GM12878 (cell line): ENCODE results near the gene EHD4. TPM values are rescaled to one million over a fixed set of nuclear protein-coding genes. Genes with fewer than 3 reads are reported as not detected.

Experiments
- BACH1 ChIP-seq: fragments of 450-650 bp; IDR thresholded peaks from 2 replicates; pipeline ENCODE4 v1.6.1; 2017; ENCODE audit warnings: mild to moderate bottlenecking, borderline replicate concordance
- CBFB ChIP-seq: IDR thresholded peaks from 2 replicates; pipeline ENCODE4 v1.6.1; 2016; ENCODE audit warnings: antibody characterized with exemption, low read depth
- CBX5 ChIP-seq: sonication (generic); IDR thresholded peaks from 2 replicates; pipeline ENCODE4 v1.6.1; 2016; ENCODE audit warnings: low read depth, moderate library complexity, mild to moderate bottlenecking, inconsistent platforms
- CHD1 ChIP-seq: IDR thresholded peaks from 2 replicates; pipeline ENCODE4 v1.6.1; 2012; ENCODE audit warnings: low read depth, low read length, improper control_type of control experiment
- HDAC2 ChIP-seq: fragments of 200-600 bp; sonication (generic); IDR thresholded peaks from 2 replicates; pipeline ENCODE4 v1.6.1; 2017
- IKZF1 ChIP-seq: fragments of 450-650 bp; conservative IDR thresholded peaks from 2 replicates; pipeline ENCODE4 v1.6.1; 2017; ENCODE audit warnings: antibody characterized with exemption, mild to moderate bottlenecking
- MEF2A ChIP-seq: IDR thresholded peaks from 2 replicates; pipeline ENCODE4 v1.6.1; 2011; ENCODE audit warnings: low read depth, mild to moderate bottlenecking, low read length, moderate library complexity; ENCODE audit not compliant: insufficient read depth
- MXI1 ChIP-seq: fragments of 150-350 bp; IDR thresholded peaks from 2 replicates; pipeline ENCODE4 v1.6.1; 2011; ENCODE audit warnings: low read depth, mild to moderate bottlenecking, inconsistent platforms, low read length, improper control_type of control experiment
- NR2C1 ChIP-seq: fragments of 450-650 bp; IDR thresholded peaks from 2 replicates; pipeline ENCODE4 v1.6.1; 2017; ENCODE audit warnings: antibody characterized with exemption, mild to moderate bottlenecking, moderate library complexity
- NRF1 ChIP-seq: conservative IDR thresholded peaks from 2 replicates; pipeline ENCODE4 v1.6.1; 2011; ENCODE audit warnings: mild to moderate bottlenecking, low read depth, low read length, improper control_type of control experiment
- PAX8 ChIP-seq: fragments of 450-650 bp; IDR thresholded peaks from 2 replicates; pipeline ENCODE4 v1.6.1; 2017; ENCODE audit warnings: mild to moderate bottlenecking, moderate library complexity
- PML ChIP-seq: IDR thresholded peaks from 2 replicates; pipeline ENCODE4 v1.6.1; 2012; ENCODE audit warnings: low read length, inconsistent platforms
- RELA ChIP-seq: fragments of 450-650 bp; IDR thresholded peaks from 2 replicates; pipeline ENCODE4 v1.8.0; 2014; ENCODE audit warnings: borderline replicate concordance; ENCODE audit not compliant: partially characterized antibody
- RUNX3 ChIP-seq: IDR thresholded peaks from 2 replicates; pipeline ENCODE4 v1.6.1; 2012; ENCODE audit warnings: low read length, inconsistent platforms
- SMAD1 ChIP-seq: fragments of 450-650 bp; IDR thresholded peaks from 2 replicates; pipeline ENCODE4 v1.6.1; 2018; ENCODE audit warnings: mild to moderate bottlenecking, low read depth; ENCODE audit not compliant: partially characterized antibody
- STAT3 ChIP-seq: IDR thresholded peaks from 2 replicates; pipeline ENCODE4 v1.6.1; 2011; ENCODE audit warnings: low read depth, low read length, improper control_type of control experiment
- TAF1 ChIP-seq: IDR thresholded peaks from 2 replicates; pipeline ENCODE4 v1.6.1; 2011; ENCODE audit warnings: mild to moderate bottlenecking, low read depth, low read length, borderline replicate concordance
- TARDBP ChIP-seq: IDR thresholded peaks from 2 replicates; pipeline ENCODE4 v1.6.1; 2016; ENCODE audit warnings: borderline replicate concordance
- WRNIP1 ChIP-seq: IDR thresholded peaks from 2 replicates; pipeline ENCODE4 v1.6.1; 2011; ENCODE audit warnings: low read depth, low read length, improper control_type of control experiment, borderline replicate concordance
- ZNF24 ChIP-seq: fragments of 450-650 bp; IDR thresholded peaks from 2 replicates; pipeline ENCODE4 v1.6.1; 2017; ENCODE audit warnings: antibody characterized with exemption, mild to moderate bottlenecking
- polyA plus RNA-seq, 11 experiments: library from polyadenylated mRNA; depleted of rRNA in 4 of 11; unstranded in 6 of 11; stranded (reverse) in 5 of 11; fragments of >200 nt; fragmentation: Nextera tagmentation in 4 of 11; fragmentation: Illumina TruSeq in 1 of 11; extraction: Ambion mirVana in 4 of 11; extraction: Trizol in 1 of 11; gene quantifications; 1 replicate in 1 of 11; 2 replicates in 10 of 11; pipeline versions ENCODE4 v1.2.1 to v1.2.3, GENCODE V29; 2011 to 2016; ENCODE audit warnings: inconsistent platforms in 2 of 11, missing spikeins in 2 of 11, low read depth in 1 of 11
- total RNA-seq, 4 experiments: library from RNA; depleted of rRNA in 3 of 4; stranded (reverse); fragments of >200 nt in 3 of 4; fragmentation: Illumina TruSeq in 1 of 4; extraction: Trizol in 1 of 4; gene quantifications; 2 replicates each; pipeline versions ENCODE4 v1.2.1 to v1.2.3, GENCODE V29; 2013 to 2021
- TF ChIP-seq, protein P1 (sequence below): fragments of 450-650 bp; IDR thresholded peaks from 2 replicates; pipeline ENCODE4 v1.6.1; 2017; ENCODE audit warnings: mild to moderate bottlenecking, moderate library complexity
- TF ChIP-seq, protein P2 (sequence below): fragments of 450-650 bp; IDR thresholded peaks from 2 replicates; pipeline ENCODE4 v1.6.1; 2017; ENCODE audit warnings: mild to moderate bottlenecking, moderate library complexity
- TF ChIP-seq, protein P3 (sequence below): IDR thresholded peaks from 2 replicates; pipeline ENCODE4 v1.6.1; 2012; ENCODE audit warnings: low read depth, low read length, improper control_type of control experiment

Gene EHD4
- total and polyA plus RNA-seq, 10 of the 15 experiments (the other 5 are each of a cell fraction or from before 2014, with no cell fraction given) = 4.2 to 62.9 (median 44.7) TPM

DNA sequence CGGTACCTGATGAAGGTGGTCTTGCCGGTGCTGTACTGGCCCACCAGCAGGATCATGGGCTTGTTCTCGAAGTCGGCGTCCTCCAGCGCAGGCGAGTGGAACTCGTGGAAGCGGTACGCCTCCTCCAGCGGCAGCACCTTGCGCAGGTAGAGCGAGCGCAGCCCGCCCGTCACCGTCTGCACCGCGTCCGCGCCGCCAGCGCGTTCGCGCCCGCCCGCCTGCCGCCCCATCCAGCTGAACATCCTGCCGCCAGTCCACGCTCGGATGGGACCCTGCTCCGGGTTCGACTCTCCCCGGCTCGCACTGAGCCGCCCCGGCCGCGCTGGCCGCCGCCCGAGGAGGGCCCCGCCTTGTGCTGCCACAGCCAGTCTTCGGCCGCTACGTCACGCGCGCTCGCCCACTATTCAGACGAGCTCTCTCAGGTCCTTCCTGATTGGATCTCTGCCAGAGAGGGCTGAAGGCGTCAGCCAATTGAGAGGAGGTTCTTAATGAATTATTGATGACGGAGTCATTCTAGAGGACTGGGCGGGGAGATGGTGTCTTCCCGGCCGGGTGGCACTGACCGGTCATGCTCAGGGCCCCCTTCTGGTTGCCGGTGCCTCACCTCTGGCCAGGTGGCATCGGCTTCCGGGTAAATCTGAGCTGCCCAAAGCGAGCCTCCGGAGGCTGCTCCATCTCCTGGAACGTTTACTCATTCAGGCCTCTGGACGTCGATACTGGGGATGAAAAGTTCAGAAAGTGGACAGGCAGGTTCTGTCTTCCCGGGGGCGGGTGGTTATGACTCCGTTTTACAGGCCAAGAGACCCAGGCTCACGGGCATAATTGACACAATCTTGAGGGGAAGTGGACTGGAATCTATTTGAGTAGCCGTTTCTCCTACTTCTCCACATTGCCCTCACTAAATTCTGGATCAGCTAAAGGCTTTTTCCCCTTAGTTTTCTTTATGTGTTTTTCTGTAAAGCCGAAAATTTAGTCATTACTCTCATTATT, at the start of gene EHD4 (continued):
- TF ChIP-seq TAF1 (peak; percentile 97), NRF1 (0 out of 2 replicates have a peak, but pooled peaks have one; percentile 3), MEF2A (no peak), CBX5 (no peak), STAT3 (no peak), SMAD1 (no peak), HDAC2 (no peak), ZNF24 (no peak), CHD1 (no peak), WRNIP1 (no peak), BACH1 (peak; percentile 84; the same call in 1 of the 2 replicates), CBFB (no peak; the same call in 1 of the 2 replicates), TARDBP (no peak), PAX8 (no peak), PML (peak; percentile 39; the same call in 1 of the 2 replicates), NR2C1 (0 out of 2 replicates have a peak, but pooled peaks have one; percentile 5), RUNX3 (peak; percentile 30; the same call in 1 of the 2 replicates), RELA (no peak), MXI1 (peak; percentile 88), IKZF1 (no peak; the same call in none of the 2 replicates)
- TF ChIP-seq, protein P1, sequence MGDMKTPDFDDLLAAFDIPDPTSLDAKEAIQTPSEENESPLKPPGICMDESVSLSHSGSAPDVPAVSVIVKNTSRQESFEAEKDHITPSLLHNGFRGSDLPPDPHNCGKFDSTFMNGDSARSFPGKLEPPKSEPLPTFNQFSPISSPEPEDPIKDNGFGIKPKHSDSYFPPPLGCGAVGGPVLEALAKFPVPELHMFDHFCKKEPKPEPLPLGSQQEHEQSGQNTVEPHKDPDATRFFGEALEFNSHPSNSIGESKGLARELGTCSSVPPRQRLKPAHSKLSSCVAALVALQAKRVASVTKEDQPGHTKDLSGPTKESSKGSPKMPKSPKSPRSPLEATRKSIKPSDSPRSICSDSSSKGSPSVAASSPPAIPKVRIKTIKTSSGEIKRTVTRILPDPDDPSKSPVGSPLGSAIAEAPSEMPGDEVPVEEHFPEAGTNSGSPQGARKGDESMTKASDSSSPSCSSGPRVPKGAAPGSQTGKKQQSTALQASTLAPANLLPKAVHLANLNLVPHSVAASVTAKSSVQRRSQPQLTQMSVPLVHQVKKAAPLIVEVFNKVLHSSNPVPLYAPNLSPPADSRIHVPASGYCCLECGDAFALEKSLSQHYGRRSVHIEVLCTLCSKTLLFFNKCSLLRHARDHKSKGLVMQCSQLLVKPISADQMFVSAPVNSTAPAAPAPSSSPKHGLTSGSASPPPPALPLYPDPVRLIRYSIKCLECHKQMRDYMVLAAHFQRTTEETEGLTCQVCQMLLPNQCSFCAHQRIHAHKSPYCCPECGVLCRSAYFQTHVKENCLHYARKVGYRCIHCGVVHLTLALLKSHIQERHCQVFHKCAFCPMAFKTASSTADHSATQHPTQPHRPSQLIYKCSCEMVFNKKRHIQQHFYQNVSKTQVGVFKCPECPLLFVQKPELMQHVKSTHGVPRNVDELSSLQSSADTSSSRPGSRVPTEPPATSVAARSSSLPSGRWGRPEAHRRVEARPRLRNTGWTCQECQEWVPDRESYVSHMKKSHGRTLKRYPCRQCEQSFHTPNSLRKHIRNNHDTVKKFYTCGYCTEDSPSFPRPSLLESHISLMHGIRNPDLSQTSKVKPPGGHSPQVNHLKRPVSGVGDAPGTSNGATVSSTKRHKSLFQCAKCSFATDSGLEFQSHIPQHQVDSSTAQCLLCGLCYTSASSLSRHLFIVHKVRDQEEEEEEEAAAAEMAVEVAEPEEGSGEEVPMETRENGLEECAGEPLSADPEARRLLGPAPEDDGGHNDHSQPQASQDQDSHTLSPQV = no peak
- TF ChIP-seq, protein P2, sequence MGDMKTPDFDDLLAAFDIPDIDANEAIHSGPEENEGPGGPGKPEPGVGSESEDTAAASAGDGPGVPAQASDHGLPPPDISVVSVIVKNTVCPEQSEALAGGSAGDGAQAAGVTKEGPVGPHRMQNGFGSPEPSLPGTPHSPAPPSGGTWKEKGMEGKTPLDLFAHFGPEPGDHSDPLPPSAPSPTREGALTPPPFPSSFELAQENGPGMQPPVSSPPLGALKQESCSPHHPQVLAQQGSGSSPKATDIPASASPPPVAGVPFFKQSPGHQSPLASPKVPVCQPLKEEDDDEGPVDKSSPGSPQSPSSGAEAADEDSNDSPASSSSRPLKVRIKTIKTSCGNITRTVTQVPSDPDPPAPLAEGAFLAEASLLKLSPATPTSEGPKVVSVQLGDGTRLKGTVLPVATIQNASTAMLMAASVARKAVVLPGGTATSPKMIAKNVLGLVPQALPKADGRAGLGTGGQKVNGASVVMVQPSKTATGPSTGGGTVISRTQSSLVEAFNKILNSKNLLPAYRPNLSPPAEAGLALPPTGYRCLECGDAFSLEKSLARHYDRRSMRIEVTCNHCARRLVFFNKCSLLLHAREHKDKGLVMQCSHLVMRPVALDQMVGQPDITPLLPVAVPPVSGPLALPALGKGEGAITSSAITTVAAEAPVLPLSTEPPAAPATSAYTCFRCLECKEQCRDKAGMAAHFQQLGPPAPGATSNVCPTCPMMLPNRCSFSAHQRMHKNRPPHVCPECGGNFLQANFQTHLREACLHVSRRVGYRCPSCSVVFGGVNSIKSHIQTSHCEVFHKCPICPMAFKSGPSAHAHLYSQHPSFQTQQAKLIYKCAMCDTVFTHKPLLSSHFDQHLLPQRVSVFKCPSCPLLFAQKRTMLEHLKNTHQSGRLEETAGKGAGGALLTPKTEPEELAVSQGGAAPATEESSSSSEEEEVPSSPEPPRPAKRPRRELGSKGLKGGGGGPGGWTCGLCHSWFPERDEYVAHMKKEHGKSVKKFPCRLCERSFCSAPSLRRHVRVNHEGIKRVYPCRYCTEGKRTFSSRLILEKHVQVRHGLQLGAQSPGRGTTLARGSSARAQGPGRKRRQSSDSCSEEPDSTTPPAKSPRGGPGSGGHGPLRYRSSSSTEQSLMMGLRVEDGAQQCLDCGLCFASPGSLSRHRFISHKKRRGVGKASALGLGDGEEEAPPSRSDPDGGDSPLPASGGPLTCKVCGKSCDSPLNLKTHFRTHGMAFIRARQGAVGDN = 0 out of 2 replicates have a peak, but pooled peaks have one; percentile 13
- TF ChIP-seq, protein P3, sequence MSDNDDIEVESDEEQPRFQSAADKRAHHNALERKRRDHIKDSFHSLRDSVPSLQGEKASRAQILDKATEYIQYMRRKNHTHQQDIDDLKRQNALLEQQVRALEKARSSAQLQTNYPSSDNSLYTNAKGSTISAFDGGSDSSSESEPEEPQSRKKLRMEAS = no peak; the same call in 1 of the 2 replicates
